Neural progenitor cell (in vitro differentiated cells): ENCODE measurements around the gene OR6C1. TPM values are rescaled to one million over a fixed set of nuclear protein-coding genes. Genes with fewer than 3 reads are reported as not detected.

Experiments
- DNase-seq: peaks from one replicate; pipeline ENCODE4 v3.0.0-alpha.2; 2016; ENCODE audit warnings: low spot score
- H2AFZ ChIP-seq: fragments of 200-600 bp; sonication (generic); replicated peaks from 2 replicates; pipeline ENCODE4 v1.6.1; 2016; ENCODE audit warnings: antibody characterized with exemption
- H3F3A ChIP-seq: fragments of 200-600 bp; sonication (generic); 2 replicates; pipeline ENCODE4 v1.6.1; 2016; ENCODE audit warnings: antibody characterized with exemption, low read depth
- H3K27ac ChIP-seq: fragments of 200-600 bp; sonication (generic); 2 replicates; pipeline ENCODE4 v1.5.1; 2016; ENCODE audit warnings: mild to moderate bottlenecking
- H3K27me3 ChIP-seq: fragments of 200-600 bp; sonication (generic); 2 replicates; pipeline ENCODE4 v1.6.1; 2016; ENCODE audit warnings: mild to moderate bottlenecking, moderate library complexity
- H3K36me3 ChIP-seq: fragments of 200-600 bp; sonication (generic); 2 replicates; pipeline ENCODE4 v1.5.1; 2016
- H3K4me1 ChIP-seq: fragments of 200-600 bp; sonication (generic); 2 replicates; pipeline ENCODE4 v1.6.1; 2016; ENCODE audit warnings: mixed run types
- H3K4me2 ChIP-seq: fragments of 200-600 bp; sonication (generic); 2 replicates; pipeline ENCODE4 v1.6.1; 2016
- H3K4me3 ChIP-seq: fragments of 200-600 bp; sonication (generic); 2 replicates; pipeline ENCODE4 v1.5.1; 2016
- H3K79me2 ChIP-seq: fragments of 200-600 bp; sonication (generic); 2 replicates; pipeline ENCODE4 v1.6.1; 2016; ENCODE audit warnings: low read depth
- H3K9ac ChIP-seq: fragments of 200-600 bp; sonication (generic); 2 replicates; pipeline ENCODE4 v1.6.1; 2016
- H3K9me3 ChIP-seq: fragments of 200-600 bp; sonication (generic); 2 replicates; pipeline ENCODE4 v1.5.1; 2016; ENCODE audit warnings: low read depth
- H4K20me1 ChIP-seq: fragments of 200-600 bp; sonication (generic); 2 replicates; pipeline ENCODE4 v1.6.1; 2016; ENCODE audit warnings: low read depth
- H3K27ac Mint-ChIP-seq: 3 replicates; pipeline ENCODE4 v1.8.0; 2021; ENCODE audit warnings: mixed read lengths
- H3K27me3 Mint-ChIP-seq: 2 replicates; pipeline ENCODE4 v1.8.0; 2022; ENCODE audit warnings: low read depth, mild to moderate bottlenecking, inconsistent platforms, moderate library complexity, mixed read lengths; ENCODE audit not compliant: insufficient read depth
- H3K36me3 Mint-ChIP-seq: 3 replicates; pipeline ENCODE4 v1.8.0; 2021; ENCODE audit warnings: mixed read lengths
- H3K4me1 Mint-ChIP-seq: 3 replicates; pipeline ENCODE4 v1.8.0; 2021; ENCODE audit warnings: mixed read lengths
- H3K4me3 Mint-ChIP-seq: 3 replicates; pipeline ENCODE4 v1.8.0; 2021; ENCODE audit warnings: mild to moderate bottlenecking, moderate library complexity, mixed read lengths
- H3K9me3 Mint-ChIP-seq: 3 replicates; pipeline ENCODE4 v1.8.0; 2020; ENCODE audit warnings: mixed read lengths
- EZH2 ChIP-seq: fragments of 200-600 bp; sonication (generic); IDR thresholded peaks from 2 replicates; pipeline ENCODE4 v1.6.1; 2017; ENCODE audit warnings: antibody characterized with exemption, mild to moderate bottlenecking, moderate library complexity
- EZH2phosphoT487 ChIP-seq: fragments of 200-600 bp; sonication (generic); IDR thresholded peaks from 2 replicates; pipeline ENCODE4 v1.6.1; 2017; ENCODE audit warnings: antibody characterized with exemption
- total RNA-seq: library from RNA; depleted of rRNA; stranded (reverse); fragments of >200 nt; gene quantifications from 2 replicates; pipeline ENCODE4 v1.2.3, GENCODE V29; 2015; ENCODE audit warnings: low replicate concordance
- TF ChIP-seq, protein P1 (sequence below): fragments of 200-600 bp; sonication (generic); IDR thresholded peaks from 2 replicates; pipeline ENCODE4 v1.5.1; 2017; ENCODE audit warnings: antibody characterized with exemption, mild to moderate bottlenecking

The OR6C1 gene
- total RNA-seq, 1 donor from 2014 or later = not detected

DNA sequence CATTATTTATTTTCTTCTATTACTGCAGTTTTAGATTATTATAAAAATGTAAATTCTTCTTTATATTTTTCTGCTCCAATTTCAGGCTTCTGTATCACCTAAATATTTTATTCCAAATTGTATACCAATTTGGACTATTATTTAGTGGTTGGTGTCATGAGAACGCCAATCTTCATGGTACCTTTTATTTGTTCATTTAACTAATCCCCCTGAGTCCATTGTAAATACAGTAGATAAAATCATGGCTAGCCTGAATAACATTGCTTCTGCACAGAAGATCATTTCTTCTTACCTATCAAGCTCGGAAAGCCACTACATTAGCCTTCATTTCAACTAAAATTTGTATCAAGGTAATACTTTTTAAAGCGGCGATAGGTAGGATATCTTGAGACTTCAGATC lies 48.5 kb downstream of the OR6C1 start, which contains the start of gene OR6C75:
Gene OR6C75 (plus strand): TSS at position 301 of the 400 bp plus-strand sequence. CDS start 2,136 bp downstream, outside the sequence.
- Mint-ChIP-seq H3K4me1 (no peaks in the 10 kb centered on the region), H3K27ac (no peak within 1 kb of the TSS), H3K9me3 (no peaks in the 10 kb centered on the region), H3K36me3 (no peaks in the 10 kb centered on the region), H3K27me3 (peaks cover 2% of the 10 kb centered on the region), H3K4me3 (no peak within 1 kb of the TSS)
- Histone ChIP-seq H3K36me3 (no peaks in the 10 kb centered on the region), H4K20me1 (no peaks in the 10 kb centered on the region), H3K9me3 (no peaks in the 10 kb centered on the region), H2AFZ (no peak within 1 kb of the TSS), H3K79me2 (no peaks in the 10 kb centered on the region), H3K27me3 (no peaks in the 10 kb centered on the region), H3K4me1 (no peaks in the 10 kb centered on the region), H3K4me3 (no peak within 1 kb of the TSS), H3K9ac (no peak within 1 kb of the TSS), H3F3A (no peaks in the 10 kb centered on the region), H3K27ac (no peak within 1 kb of the TSS), H3K4me2 (no peak within 1 kb of the TSS)
- DNase-seq = no peak
- TF ChIP-seq EZH2phosphoT487 = no peak
- no peak for TF ChIP-seq EZH2
- TF ChIP-seq, protein P1, sequence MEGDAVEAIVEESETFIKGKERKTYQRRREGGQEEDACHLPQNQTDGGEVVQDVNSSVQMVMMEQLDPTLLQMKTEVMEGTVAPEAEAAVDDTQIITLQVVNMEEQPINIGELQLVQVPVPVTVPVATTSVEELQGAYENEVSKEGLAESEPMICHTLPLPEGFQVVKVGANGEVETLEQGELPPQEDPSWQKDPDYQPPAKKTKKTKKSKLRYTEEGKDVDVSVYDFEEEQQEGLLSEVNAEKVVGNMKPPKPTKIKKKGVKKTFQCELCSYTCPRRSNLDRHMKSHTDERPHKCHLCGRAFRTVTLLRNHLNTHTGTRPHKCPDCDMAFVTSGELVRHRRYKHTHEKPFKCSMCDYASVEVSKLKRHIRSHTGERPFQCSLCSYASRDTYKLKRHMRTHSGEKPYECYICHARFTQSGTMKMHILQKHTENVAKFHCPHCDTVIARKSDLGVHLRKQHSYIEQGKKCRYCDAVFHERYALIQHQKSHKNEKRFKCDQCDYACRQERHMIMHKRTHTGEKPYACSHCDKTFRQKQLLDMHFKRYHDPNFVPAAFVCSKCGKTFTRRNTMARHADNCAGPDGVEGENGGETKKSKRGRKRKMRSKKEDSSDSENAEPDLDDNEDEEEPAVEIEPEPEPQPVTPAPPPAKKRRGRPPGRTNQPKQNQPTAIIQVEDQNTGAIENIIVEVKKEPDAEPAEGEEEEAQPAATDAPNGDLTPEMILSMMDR = no peak

DNA sequence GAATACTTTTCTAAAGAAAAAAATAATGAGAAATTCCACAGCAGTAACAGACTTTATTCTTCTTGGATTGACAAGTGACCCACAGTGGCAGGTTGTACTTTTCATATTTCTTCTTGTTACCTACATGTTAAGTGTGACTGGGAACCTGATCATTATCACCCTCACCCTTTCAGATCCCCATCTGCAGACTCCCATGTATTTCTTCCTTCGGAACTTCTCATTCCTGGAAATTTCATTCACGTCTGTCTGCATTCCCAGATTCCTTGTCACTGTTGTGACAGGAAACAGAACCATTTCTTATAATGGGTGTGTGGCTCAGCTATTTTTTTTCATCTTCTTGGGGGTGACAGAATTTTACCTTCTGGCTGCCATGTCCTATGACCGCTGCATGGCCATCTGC lies 50.9 kb downstream of the OR6C1 start:
- Histone ChIP-seq H2AFZ (peak overlapping the region; percentile 76), H3K9ac (no peak overlapping the region), H3K9me3 (no peaks in the 10 kb centered on the region), H3K79me2 (no peaks in the 10 kb centered on the region), H3K36me3 (no peaks in the 10 kb centered on the region), H3K27me3 (no peaks in the 10 kb centered on the region), H3F3A (no peaks in the 10 kb centered on the region), H3K4me3 (no peak overlapping the region), H3K4me1 (no peaks in the 10 kb centered on the region), H4K20me1 (no peaks in the 10 kb centered on the region), H3K4me2 (no peak overlapping the region), H3K27ac (no peak overlapping the region)
- Mint-ChIP-seq H3K4me1 (no peaks in the 10 kb centered on the region), H3K27ac (no peak overlapping the region), H3K9me3 (no peaks in the 10 kb centered on the region), H3K27me3 (peaks cover 2% of the 10 kb centered on the region), H3K4me3 (no peak overlapping the region), H3K36me3 (no peaks in the 10 kb centered on the region)
- DNase-seq = no peak
- TF ChIP-seq, protein P1 = no peak
- TF ChIP-seq EZH2phosphoT487 (no peak), EZH2 (no peak)

Other genes with a start within 250 kb of the OR6C1 start
- not detected in 2 replicates for gene OR9K2, start 187.9 kb upstream of the OR6C1 start, total RNA-seq
- gene OR10A7, start 93.3 kb upstream of the OR6C1 start, total RNA-seq = not detected in 2 replicates
- not detected in 2 replicates for gene OR6C74, start 69.7 kb upstream of the OR6C1 start, total RNA-seq
- not detected in 2 replicates for gene OR6C6, start 17.8 kb upstream of the OR6C1 start, total RNA-seq
- gene OR6C3, start 16.4 kb downstream of the OR6C1 start, total RNA-seq = not detected in 2 replicates
- gene OR6C75, start 48.6 kb downstream of the OR6C1 start, total RNA-seq = not detected in 2 replicates
- not detected in 2 replicates for gene OR6C65, start 86.2 kb downstream of the OR6C1 start, total RNA-seq
- not detected in 2 replicates for gene OR6C76, start 111.9 kb downstream of the OR6C1 start, total RNA-seq
- gene OR6C2, start 129.7 kb downstream of the OR6C1 start, total RNA-seq = not detected in 2 replicates
- not detected in 2 replicates for gene OR6C70, start 155.8 kb downstream of the OR6C1 start, total RNA-seq
- gene OR6C68, start 178.0 kb downstream of the OR6C1 start, total RNA-seq = not detected in 2 replicates
- not detected in 2 replicates for gene OR6C4, start 235.3 kb downstream of the OR6C1 start, total RNA-seq